GM12891 (cell line): ENCODE results near the gene SALL4.

Source experiments
- DNase-seq: peaks from one replicate; pipeline ENCODE4 v3.0.0; 2011; ENCODE audit warnings: low spot score; ENCODE audit not compliant: insufficient read length
- FAIRE-seq: peaks from 2 replicates; lab custom pipeline; 2011; peaks lifted over from hg19 to GRCh38; lab: Jason Lieb, UNC
- PAX5 ChIP-seq: IDR thresholded peaks from 2 replicates; pipeline ENCODE4 v1.6.1; 2011; ENCODE audit warnings: low read length, moderate library complexity, mild to moderate bottlenecking; ENCODE audit not compliant: insufficient read depth, severe bottlenecking
- POLR2A ChIP-seq: IDR thresholded peaks from 2 replicates; pipeline ENCODE4 v1.6.1; 2011; ENCODE audit warnings: low read depth, low read length, control low read depth
- POLR2AphosphoS5 ChIP-seq: IDR thresholded peaks from 2 replicates; pipeline ENCODE4 v1.6.1; 2011; ENCODE audit warnings: low read depth, low read length, control low read depth
- POU2F2 ChIP-seq: IDR thresholded peaks from 2 replicates; pipeline ENCODE4 v1.6.1; 2011; ENCODE audit warnings: low read depth, mild to moderate bottlenecking, control low read depth, low read length, moderate library complexity
- SPI1 ChIP-seq: IDR thresholded peaks from 2 replicates; pipeline ENCODE4 v1.6.1; 2011; ENCODE audit warnings: low read depth, low read length, control low read depth
- TAF1 ChIP-seq: IDR thresholded peaks from 2 replicates; pipeline ENCODE4 v1.6.1; 2011; ENCODE audit warnings: low read depth, low read length, control low read depth

SALL4 gene

GRCh38 chr20:51815383-51816076, 13.2 kb upstream of the SALL4 start:
- TF ChIP-seq PAX5 (no peak), POLR2AphosphoS5 (no peak), SPI1 (no peak), TAF1 (no peak), POU2F2 (no peak), POLR2A (no peak)
- no peak for FAIRE-seq
- no peak for DNase-seq

- DNase-seq: no peak
- no peak for FAIRE-seq
- TF ChIP-seq TAF1 (no peak), SPI1 (no peak), POU2F2 (no peak), PAX5 (no peak), POLR2AphosphoS5 (no peak), POLR2A (no peak)
Measured at GRCh38 chr20:51812861-51813260, 10.5 kb upstream of the SALL4 start.

- FAIRE-seq (no peak), DNase-seq (no peak)
- no peak for TF ChIP-seq PAX5
- no peak for TF ChIP-seq POU2F2
- no peak for TF ChIP-seq TAF1
- TF ChIP-seq SPI1: no peak
- TF ChIP-seq POLR2AphosphoS5: no peak
Measured at GRCh38 chr20:51811514-51812128, 9.3 kb upstream of the SALL4 start.

GRCh38 chr20:51811042-51811355, 8.7 kb upstream of the SALL4 start:
- no peak for DNase-seq
- TF ChIP-seq SPI1 (no peak), POLR2A (no peak), POU2F2 (no peak), PAX5 (no peak), TAF1 (no peak), POLR2AphosphoS5 (no peak)
- no peak for FAIRE-seq

- TF ChIP-seq SPI1 (no peak), POU2F2 (no peak), PAX5 (no peak), POLR2AphosphoS5 (no peak), TAF1 (no peak)
- DNase-seq (no peak), FAIRE-seq (no peak)
Measured at GRCh38 chr20:51810155-51811041, 8.1 kb upstream of the SALL4 start.

- no peak for FAIRE-seq
- no peak for DNase-seq
- TF ChIP-seq POLR2A (no peak), PAX5 (no peak), POU2F2 (no peak), TAF1 (no peak), POLR2AphosphoS5 (no peak), SPI1 (no peak)
Measured at GRCh38 chr20:51807720-51808250, 5.5 kb upstream of the SALL4 start.

GRCh38 chr20:51804754-51805153, 2.4 kb upstream of the SALL4 start:
- DNase-seq (no peak), FAIRE-seq (no peak)
- TF ChIP-seq TAF1: no peak
- no peak for TF ChIP-seq POLR2AphosphoS5
- TF ChIP-seq SPI1: no peak
- no peak for TF ChIP-seq PAX5
- no peak for TF ChIP-seq POU2F2
- TF ChIP-seq POLR2A: no peak

- no peak for DNase-seq
- TF ChIP-seq POLR2AphosphoS5: no peak
- no peak for TF ChIP-seq SPI1
- TF ChIP-seq PAX5: no peak
- TF ChIP-seq POLR2A: no peak
- TF ChIP-seq POU2F2: no peak
- no peak for TF ChIP-seq TAF1
- no peak for FAIRE-seq
Measured at GRCh38 chr20:51803148-51803854, 980 bp upstream of the SALL4 start.

- no peak for TF ChIP-seq TAF1
- TF ChIP-seq POLR2AphosphoS5: no peak
- no peak for TF ChIP-seq SPI1
- no peak for TF ChIP-seq PAX5
- TF ChIP-seq POLR2A: no peak
- TF ChIP-seq POU2F2: no peak
- FAIRE-seq (no peak), DNase-seq (no peak)
Measured at GRCh38 chr20:51801823-51802123, 548 bp downstream of the SALL4 start.
